EL (cell line): ENCODE results near the gene HGF.

Experiments
- DNase-seq: peaks from one replicate; pipeline ENCODE4 v3.0.0-alpha.2; 2016

Gene HGF

DNA sequence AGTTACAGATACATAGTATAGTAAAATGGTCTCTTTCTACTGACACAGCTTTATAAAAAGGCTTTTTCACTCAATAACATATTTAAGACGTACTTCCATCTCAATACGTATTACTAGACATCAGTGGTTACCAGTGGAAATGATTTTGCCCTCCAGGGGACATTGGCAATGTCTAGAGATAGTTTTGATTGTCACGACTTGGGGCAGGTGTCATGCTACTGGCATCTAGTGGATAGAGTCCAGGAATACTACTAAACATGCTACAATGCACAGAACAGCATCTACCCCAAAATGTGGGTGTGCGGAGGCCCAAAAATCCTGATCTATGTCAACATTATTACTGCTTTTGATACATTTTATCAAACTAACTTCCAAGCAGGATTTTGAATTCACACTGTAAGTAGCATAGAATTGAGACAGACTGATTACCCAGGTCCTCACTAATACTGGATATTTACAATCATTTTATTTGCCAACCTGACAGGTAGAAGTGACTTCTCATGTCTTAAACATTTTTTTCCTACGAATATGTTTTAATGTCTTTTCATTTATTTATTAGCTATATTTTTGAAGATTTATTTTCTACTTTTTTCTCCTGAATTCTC, 53.8 kb downstream of the HGF start:
- DNase-seq = peak; percentile 59

DNA sequence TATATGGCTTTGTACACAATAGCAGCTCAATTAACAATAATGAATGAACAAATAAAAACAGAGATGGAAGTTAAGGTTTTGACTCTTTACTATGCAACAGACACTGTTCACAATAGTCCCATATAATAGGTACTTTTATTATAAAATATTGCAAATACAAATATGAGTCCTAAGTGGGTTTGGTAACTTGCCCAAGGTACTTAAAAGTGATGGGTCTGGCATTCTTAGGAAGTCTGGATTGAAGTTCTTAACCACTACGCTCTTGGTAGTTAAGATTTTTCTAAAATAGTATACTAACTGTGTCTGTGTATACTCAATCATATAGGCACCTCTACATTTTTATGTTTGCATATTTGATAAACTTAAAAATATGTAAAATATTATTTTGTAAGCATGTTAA, 55.5 kb downstream of the HGF start:
- no peak for DNase-seq

DNA sequence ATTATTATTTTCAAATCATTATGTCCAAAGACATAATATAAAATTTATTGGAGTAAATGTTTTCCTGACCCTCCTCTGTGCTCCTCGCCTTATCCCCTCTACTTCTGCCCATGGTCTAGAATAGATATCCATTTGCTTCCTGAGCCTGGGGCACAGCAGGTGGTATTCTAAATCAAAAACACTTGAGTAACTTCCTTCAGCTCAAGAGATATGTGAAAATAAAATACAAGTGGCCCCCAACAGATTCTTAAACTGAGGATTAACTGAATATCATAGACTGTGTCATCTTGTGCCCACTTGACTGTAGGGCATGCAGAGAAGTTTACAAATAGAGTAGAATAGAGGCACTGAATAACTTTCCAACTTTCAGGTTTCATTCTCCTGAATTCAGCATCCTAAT, 59.1 kb downstream of the HGF start:
- no peak for DNase-seq

DNA sequence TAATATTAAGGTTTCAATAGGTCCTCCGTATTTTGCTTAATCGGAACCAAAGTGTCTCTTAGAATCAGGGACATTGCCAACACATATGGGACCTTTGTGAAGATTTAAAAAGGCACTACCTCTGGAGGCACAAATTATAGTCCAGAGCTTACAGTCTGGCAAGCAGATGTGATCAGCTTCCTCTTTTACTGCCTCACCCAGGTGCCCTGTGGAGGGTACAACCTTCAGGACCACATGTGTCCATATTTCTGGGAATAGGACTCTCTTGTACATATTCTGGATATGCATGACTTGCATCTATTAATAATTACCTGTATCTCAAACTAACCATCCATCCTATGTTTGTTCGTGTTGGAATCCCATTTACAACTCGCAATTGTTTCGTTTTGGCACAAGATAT, 60.0 kb downstream of the HGF start:
- no peak for DNase-seq

DNA sequence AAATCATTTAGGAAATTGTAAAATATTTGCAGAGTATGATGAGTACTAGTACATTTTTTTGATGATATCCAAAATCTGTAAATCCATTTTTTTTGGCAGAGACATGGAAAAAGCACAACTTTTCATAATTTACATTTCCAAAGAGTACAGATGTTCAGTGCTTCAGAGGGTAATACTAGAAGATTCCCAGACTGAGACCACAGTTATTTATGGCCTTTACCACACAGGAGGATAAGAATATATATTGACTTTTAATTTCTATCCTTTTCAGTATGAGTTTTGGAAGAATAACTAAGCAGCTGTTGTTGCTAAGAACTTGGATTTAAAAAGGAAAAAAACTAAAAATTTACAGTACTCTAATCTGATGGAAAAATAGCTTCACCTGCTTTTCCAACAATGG, 61.9 kb downstream of the HGF start:
- no peak for DNase-seq

DNA sequence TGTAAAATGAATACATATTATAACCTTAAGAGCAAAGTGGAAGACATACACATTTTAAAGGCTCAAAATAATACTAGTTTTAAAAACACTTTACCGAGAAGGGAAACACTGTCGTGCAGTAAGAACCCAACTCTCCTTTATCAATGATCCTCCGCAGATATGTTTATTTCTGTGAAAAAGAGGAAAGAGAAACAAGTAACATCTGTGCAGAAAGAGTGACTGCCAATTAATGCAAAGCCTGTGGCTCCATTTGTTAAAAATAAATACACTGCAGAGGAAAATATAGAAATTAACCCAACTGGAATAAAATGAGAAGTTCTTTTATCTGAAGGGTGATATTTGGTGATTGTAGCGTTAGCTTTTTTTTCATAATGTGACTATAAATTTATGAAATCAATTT, 62.7 kb downstream of the HGF start:
- DNase-seq = no peak

DNA sequence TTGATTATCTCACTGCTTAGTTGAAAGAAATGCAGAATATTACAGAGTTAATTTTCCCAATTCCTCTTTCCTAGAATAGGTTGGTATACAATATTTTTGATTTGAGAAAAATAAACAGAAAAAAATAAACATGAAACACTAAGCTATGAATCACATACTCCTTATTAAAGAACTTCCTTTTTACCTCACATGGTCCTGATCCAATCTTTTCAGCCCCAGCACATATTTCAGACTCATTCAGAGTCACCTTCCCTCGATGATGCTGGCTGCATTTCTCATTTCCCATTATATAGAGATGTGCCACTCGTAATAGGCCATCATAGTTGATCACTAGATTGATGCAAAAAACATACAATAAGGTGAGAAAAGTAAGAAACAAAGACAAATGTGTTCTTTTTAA, 64.6 kb downstream of the HGF start:
- no peak for DNase-seq

DNA sequence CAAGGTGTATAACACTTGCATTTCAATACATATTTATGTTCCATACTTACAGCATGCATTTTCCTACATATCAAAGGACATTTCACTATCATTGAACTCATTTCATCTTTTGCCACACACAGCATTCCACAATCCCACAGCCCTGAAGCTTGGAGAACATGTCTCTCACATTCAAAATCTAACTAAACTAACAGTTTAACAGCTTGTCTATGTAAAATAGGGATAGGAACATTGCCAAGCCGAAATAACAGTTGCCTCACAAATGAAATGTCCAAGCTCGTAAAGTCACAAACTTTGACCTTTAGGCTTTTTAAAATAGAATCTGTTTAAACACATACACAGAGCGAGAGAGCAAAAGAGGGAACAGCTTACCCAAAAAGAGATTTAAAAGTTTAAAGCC, 65.3 kb downstream of the HGF start:
- DNase-seq = no peak

DNA sequence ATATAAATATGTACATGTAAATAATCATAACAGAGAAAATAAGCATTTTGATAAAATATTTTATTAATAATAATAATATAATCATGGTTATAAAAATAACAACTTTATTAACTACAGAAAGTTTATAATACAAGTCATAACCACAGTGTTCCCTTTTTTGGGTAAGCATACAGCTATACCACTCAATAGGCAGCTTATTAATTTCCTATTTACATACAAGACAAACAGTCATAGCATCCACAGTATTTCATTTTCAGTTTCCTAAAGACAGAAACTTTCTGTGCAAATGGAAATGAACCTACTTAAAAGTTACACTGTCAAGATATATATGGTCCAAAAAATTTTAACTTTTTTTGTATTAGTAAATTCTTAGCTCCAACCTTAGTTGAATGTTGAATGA, 70.9 kb downstream of the HGF start:
- no peak for DNase-seq

DNA sequence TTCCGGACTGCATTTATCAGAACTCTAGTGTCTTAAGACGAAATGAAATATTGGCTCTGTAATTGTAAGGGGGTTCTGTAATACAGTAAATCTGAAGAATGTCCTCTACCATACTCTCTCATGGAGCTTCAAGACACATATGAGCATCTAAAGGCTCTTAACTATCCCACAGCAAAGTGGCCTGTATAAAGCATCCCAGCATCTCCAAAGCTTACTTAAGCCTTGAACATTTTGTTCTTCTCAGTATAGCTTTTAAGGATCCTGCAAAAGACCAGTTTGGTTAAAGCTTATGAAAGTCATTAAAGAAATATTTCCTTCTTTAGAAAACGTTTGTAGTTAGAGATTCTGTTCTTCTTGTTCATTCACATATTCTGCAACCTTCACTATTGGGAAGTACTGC, 75.1 kb downstream of the HGF start:
- DNase-seq = no peak

DNA sequence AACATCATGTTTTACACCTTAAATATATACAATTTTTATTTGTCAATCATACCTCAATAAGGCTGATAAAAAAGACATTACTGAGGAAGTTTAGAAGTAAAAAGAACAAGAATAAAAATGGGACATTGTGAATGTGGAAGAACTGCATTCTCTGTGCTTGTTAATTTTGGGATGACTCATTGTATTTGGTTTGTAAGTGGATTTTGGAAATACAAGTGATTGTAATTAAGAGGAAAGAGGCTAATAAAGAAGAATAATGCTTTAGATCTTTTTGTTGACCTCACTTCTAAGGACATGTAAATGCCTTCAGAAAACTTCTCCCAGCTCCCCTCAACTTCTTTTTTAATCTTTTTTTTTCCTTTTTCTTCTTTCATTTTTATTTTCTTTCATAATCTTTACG, 76.0 kb downstream of the HGF start:
- DNase-seq = no peak

DNA sequence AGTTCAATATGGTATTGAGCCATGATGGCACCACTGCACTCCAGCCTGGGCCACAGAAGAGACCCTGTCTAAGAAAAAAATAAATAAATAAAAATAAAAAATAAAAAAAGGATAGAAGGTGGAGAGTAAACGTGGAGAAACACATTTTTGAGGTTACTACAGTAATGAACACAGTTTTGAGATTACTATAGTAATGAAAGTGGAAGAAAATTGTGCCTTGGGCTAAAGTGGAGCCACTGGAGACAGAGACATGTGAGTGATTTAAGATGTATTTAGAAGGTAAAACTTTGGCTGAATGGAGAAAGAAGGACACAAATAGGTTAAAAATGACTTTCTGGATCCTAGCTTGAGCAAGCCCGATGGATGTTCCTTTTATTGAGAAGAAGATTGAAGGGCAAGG, 76.8 kb downstream of the HGF start:
- no peak for DNase-seq

DNA sequence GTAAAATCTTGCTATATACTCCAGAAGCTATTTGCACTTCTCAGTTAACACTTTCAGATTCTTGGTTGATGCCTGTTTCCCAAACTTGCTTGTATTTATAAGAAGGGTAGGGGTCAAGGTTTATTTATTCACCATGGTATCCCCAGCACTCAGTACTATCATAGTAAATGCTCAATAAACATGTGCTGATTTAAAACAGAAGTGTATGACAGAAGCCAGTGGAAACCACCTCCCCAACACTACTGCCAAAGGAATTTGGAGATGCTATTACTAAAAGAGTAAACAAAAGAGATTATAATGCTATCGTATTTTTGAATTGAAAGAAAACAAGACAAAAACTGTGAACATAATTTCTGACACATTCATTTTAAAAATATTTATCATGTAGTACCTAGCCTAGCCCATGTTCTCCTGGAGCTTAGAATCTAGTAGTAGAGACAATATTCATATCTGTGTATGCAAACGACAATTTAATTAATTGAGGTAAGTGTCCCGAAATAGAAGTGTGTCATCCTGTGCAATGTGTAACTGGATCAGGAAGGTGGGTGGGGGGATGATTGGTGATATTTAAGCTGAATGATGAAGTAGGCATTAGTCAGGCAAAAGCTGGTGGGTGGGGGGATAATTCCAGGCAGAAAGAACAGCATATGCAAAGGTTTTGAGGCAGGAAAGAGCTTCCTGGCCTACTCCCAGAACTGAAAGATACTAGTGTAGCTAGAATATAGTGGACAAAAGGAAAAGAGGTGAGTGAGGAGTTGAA, 77.5 kb downstream of the HGF start:
- DNase-seq = peak; percentile 41

DNA sequence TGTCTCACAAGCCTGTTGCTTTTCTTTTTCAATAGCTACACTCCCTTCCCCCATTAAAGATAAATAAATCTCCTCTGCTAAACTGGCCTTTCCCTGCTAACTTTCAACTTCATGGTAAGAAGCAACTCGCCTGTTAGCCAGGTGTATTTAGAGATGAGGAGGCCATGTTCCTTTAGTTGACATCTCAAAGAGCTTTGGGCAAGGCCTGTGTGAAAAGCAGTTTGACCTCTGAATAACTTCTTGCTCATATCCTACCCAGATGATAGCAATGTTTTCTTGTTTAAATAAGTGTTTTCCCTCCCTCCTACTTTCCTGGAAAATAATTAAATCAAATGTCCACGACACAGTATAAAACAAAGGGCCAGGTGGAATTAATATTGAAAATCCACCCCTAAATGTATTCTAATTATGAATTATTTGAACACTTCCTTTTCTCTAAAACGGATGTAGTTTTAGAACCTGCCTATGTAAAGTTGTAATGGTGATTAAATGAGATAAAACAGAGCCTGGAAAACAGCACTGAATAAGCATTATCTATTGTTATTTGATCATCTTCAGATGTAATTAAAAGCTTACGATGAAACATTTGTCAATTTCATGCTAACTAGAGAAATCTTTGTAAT, 78.5 kb downstream of the HGF start:
- no peak for DNase-seq

DNA sequence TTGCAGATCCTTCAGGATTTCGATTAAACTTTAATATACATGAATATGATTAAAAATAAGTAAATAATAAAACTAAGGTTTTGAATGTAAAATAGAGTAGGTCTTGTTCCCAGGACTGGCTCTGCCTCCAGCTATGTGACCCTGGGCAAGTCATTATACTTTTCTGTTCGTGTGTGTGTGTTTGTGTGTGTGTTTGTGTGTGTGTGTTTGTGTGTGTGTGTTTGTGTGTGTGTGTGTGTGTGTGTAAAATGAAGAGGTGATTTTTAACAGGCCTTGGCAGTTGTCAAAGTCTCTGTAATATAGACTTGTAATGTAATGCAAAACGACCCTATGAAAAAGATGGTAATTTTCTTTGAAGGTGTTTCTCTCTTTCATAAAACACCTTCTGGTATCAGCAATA, 79.2 kb downstream of the HGF start:
- no peak for DNase-seq

DNA sequence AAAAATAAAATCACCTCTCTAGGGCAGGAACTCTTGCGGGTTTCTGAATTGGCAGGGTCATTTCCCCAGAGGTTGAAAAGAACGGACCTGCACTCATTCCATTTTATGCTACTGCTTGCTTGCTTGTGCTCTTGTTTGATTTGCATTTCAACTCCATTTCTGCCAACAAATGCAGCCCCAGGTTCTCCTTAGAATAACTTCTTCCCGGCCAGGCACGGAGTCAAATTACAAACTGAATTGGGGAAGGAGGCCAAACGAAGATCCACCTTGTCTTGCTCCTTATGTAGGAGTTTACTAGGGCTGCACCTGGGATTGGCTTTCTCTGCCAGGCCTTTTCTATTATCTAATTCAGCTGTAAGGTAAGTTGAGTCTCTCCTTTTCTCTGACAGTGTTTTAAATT, 79.6 kb downstream of the HGF start:
- DNase-seq = no peak

DNA sequence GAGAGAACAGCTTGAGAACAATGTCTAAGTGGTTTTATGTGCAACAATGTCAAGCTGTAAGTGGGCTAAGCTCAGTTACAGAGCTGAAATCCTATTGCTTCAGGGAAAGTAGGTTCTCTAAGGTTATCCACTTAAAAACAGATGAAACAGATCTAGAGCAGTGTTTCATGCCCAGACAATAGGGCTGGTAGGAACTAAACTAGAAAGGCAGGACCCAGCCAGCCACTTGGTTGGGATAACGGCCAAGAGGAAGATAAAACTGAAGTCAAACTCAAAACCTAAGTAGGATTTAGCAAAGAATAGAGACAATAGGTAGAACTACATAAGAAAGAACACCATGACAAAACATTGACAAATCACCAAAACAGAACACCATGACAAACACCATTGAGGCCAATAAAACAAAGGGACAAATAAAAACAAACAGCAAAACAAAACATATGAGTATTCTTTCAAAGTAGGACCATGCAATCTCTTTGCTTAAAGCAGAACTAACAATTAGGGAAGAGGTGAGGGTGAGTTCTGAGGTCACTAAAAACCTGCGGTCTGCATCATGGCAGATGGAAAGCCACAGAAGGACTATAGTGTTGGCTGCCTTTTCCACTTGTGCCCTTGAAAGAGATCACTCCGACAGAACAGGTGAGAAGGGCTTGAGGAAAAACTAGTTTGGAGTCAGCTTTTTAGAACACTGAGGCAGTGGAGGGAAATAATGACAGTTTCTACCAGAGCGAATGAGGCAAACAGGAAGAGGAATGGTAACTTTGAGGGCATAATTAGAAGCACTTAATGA, 81.0 kb downstream of the HGF start:
- no peak for DNase-seq

DNA sequence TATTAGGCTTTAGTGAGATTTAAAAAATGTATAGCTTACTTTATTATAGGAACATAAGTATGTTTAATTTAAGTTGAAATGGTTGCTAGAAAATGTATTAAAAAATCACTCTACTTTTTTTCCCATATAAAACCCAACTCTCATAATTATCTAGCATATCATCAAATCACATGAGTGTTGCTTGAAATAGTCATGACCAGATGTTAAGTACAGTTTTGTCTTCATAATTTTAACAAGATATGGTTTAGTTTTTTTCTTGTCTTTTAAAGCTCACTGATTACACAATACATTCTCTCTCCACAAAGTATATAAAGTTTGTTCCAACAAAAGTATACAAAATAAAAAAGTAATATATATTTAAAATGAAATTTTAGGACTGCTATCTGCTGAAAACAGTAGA, 82.8 kb downstream of the HGF start:
- DNase-seq = no peak

DNA sequence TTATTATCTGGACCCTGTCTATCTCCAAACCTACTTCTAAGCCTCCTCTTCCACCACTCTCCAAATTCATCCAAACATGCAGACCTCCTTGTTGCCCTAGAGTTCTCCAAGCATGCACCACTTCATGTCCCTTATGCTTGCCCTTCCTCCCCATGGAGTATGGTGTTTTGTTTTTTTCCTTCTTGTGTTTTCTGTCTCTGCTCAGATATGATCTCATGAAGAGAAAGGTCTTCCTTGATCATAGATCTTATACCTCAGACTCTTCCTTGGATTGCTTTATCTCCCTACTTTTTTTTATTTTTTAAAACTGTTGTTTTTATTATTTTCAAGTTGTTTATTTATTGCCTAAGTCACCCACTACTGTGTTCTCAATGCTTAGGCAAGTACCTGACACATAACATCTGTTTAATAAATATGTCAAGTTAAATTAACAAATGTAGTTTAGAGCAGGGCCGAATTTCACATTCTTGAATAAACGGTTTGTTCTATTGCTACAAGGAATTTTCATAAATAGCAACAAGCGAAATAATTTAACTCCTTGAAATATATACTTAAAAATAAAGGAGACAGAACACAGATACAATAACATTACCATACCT, 84.5 kb downstream of the HGF start:
- DNase-seq = no peak

DNA sequence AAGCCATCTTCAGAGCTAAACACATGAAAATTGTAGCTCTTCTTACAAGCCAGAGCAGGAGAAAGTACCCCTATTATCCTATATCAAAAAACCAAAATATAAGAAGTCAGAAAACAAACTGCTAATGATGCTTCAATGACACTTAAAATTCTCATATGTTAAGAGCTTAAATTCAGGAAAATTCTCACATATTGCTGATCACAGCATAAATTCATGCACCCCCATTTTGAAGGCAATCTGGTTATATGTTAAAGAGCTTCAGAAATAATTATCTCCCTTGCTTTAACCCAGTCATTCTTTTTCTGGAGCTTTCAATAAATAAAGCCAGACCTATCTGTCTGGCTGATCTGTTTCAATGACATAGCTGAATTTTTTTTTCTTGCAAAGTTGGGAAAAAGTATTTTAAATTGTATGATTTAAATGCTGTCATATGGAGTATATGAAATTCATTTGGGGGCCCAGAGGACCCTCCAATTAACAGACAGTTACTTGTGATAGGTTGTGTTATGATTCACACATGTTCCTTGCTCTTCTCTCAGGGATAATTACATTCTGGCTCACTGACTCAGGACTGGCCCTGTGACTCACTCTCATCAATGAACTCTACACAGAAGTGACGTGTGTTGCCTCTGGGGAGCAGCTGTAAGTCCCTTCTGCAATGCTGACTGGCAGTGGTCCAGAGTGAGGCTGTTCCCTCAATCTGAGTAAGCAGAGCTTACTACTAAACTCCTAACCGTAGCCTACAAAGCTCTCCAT, 85.2 kb downstream of the HGF start:
- peak; percentile 100 for DNase-seq

DNA sequence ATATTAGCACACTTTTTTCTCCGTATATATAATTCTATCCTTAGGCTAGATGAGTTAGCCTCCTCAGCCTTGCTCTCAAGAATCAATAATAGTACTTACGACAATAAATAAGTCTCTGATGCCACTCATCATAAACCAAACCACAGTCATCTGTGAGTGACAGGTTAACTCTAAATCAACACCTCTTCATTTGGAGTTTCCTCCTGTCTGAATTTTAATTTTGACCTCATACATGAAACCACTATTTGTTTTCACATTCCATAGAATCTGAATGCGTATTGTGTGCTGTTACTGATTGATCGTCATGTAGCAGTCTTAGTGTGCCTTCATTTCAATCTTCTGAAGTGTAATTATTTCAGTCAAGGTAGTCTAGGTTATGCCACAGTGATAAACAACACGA, 85.8 kb downstream of the HGF start:
- no peak for DNase-seq

DNA sequence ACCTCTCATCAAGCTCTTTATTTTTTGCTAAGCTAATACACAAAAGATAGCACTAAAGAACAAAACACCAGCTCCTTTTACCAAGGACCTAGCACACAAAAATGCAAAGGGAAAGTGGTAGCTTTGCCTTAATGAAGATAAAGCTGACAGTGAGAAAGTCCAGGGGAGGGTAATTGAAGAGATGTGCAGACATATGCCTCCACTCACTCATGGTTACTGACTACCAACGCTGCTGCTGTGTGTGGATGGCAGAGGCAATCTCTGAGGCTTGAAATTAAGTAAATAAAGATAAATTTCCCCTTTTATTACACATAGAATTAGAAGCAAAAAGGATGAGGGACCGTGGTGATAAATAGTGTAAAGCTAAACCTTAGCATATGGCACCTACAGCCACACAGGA, 87.0 kb downstream of the HGF start:
- no peak for DNase-seq

DNA sequence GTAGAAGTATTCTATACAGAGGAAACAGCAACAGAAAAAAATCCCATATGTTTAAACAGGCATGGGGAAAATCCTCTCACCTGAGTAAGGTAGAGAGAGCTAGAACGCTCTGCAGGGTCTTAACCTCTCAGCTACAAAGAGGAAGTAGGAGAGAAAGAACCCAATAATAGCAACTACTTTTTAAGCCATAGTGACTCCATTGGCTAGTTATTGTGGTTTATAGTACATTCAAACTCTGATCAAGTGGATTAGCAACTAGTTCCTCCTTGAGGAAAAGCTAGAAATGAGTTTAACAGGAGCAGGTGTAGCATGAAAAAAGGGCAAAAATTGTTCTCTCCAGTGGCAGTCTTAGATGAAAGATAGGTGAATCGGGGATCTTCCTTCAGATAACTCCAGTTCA, 89.7 kb downstream of the HGF start:
- DNase-seq = no peak
